ENCODE results near the gene GCGR.

- TF ChIP-seq CTCF (conservative IDR thresholded peaks at IDR 0.05; ENCODE audit: low read length): no peak
- TF ChIP-seq EZH2phosphoT487 (IDR thresholded peaks at IDR 0.05; ENCODE audit: borderline replicate concordance, low read depth, low read length): no peak
Measured at GRCh38 chr17:81812571-81813370, 8.8 kb downstream of the GCGR start.

Data from OCI-LY7 (cell line).